Tibial artery (tissue), 4 donors: ENCODE measurements around the gene RASAL2.

Source experiments
- DNase-seq, 2 donors: peaks; one replicate each; pipeline ENCODE4 v3.0.0-alpha.2; 2019
- H3K27ac ChIP-seq, 2 donors: fragments of 200-600 bp; sonication (generic) in 1 of 2; 1 replicate in 1 of 2; 2 replicates in 1 of 2; pipeline ENCODE4 v1.5.1; 2018 to 2019; ENCODE audit warnings: mild to moderate bottlenecking in 1 of 2
- H3K27me3 ChIP-seq, 2 donors: fragments of 200-600 bp; sonication (generic) in 1 of 2; one replicate each; pipeline versions ENCODE4 v1.5.1 to v1.6.0; 2016 to 2019
- H3K36me3 ChIP-seq, 3 donors: fragments of 200-600 bp; sonication (generic) in 2 of 3; one replicate each; pipeline ENCODE4 v1.5.1; 2016 to 2019; ENCODE audit warnings: mild to moderate bottlenecking in 2 of 3
- H3K4me1 ChIP-seq, 4 donors: fragments of 200-600 bp; sonication (generic) in 2 of 4; 1 replicate in 3 of 4; 2 replicates in 1 of 4; pipeline ENCODE4 v1.5.1; 2016 to 2019
- H3K4me3 ChIP-seq, 2 donors: fragments of 200-600 bp; sonication (generic) in 1 of 2; 1 replicate in 1 of 2; 2 replicates in 1 of 2; pipeline ENCODE4 v1.5.1; 2018 to 2019; ENCODE audit warnings: mild to moderate bottlenecking in 2 of 2
- H3K9me3 ChIP-seq, 3 donors: fragments of 200-600 bp; sonication (generic) in 1 of 3; one replicate each; pipeline ENCODE4 v1.5.1; 2016 to 2019
- intact Hi-C: fragments of 100-400 bp; cut with DNase I; formaldehyde crosslinking; loops from one replicate; pipeline ENCODE4 v1.15.0; 2023; ENCODE audit warnings: low total_unique reads
- TF ChIP-seq, protein P1 (sequence below), 2 experiments: fragments of 200-600 bp in 1 of 2; fragments of 450-650 bp in 1 of 2; IDR thresholded peaks; one replicate each; pipeline ENCODE4 v1.5.1; 2017 to 2019; ENCODE audit warnings: antibody characterized with exemption in 2 of 2, mild to moderate bottlenecking in 1 of 2, moderate library complexity in 1 of 2

RASAL2 gene

DNA sequence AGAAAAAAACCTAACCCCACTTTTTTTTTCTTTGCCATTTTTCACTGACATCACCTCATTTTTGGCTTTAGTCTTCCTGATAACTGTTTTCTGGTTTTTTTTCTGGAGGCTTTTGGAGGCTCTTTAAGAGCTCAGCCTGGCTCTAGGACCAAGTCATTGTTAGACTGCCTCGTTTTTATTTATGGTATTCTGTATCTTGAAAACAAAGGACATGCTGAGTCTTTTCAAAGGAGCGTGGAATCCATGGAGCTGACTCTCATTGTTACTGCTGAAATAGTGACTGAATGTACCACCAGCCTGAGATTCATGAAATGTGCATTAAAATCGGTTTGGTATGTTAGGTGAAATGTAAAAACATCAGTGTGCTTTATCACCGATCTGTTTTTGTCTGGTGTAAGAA lies 28.0 kb downstream of the RASAL2 start:
- H3K4me3 ChIP-seq = no peak overlapping the region
- H3K4me1 ChIP-seq = peaks cover 0 to 67% (median 14%) of the 10 kb centered on the region in 4 donors
- H3K27ac ChIP-seq = no peak overlapping the region
- no peaks in the 10 kb centered on the region for H3K36me3 ChIP-seq
- H3K27me3 ChIP-seq = no peaks in the 10 kb centered on the region
- no peak for DNase-seq
- TF ChIP-seq, protein P1, sequence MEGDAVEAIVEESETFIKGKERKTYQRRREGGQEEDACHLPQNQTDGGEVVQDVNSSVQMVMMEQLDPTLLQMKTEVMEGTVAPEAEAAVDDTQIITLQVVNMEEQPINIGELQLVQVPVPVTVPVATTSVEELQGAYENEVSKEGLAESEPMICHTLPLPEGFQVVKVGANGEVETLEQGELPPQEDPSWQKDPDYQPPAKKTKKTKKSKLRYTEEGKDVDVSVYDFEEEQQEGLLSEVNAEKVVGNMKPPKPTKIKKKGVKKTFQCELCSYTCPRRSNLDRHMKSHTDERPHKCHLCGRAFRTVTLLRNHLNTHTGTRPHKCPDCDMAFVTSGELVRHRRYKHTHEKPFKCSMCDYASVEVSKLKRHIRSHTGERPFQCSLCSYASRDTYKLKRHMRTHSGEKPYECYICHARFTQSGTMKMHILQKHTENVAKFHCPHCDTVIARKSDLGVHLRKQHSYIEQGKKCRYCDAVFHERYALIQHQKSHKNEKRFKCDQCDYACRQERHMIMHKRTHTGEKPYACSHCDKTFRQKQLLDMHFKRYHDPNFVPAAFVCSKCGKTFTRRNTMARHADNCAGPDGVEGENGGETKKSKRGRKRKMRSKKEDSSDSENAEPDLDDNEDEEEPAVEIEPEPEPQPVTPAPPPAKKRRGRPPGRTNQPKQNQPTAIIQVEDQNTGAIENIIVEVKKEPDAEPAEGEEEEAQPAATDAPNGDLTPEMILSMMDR (IDR thresholded peaks at IDR 0.05) = no peak
- H3K9me3 ChIP-seq = no peaks in the 10 kb centered on the region
- intact Hi-C loops = no loop called here

DNA sequence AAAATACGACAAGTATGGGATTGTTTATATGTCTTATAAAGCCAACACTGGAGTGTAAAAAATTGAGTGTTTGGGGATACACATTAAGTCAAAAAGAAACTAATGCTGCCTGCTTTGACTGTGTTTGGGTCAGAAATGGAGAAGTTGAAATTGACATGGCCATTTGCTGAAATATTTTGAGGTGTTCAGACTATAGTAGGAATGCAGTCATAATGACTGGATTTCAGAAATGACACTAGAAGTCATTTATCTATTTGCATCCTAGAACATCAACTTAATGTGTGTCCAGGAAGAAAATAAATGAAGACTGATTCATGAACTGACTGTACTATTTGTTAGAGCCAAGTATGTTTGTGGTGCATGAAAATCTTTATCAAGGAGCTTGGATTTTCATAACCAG lies 28.4 kb downstream of the RASAL2 start:
- H3K36me3 ChIP-seq = no peaks in the 10 kb centered on the region
- peaks cover 0 to 71% (median 15%) of the 10 kb centered on the region in 4 donors for H3K4me1 ChIP-seq
- no peaks in the 10 kb centered on the region for H3K9me3 ChIP-seq
- H3K27ac ChIP-seq = no peak overlapping the region
- no peaks in the 10 kb centered on the region for H3K27me3 ChIP-seq
- TF ChIP-seq, protein P1 (IDR thresholded peaks at IDR 0.05) = no peak
- DNase-seq = no peak
- H3K4me3 ChIP-seq = no peak overlapping the region
- intact Hi-C loops = no loop called here

DNA sequence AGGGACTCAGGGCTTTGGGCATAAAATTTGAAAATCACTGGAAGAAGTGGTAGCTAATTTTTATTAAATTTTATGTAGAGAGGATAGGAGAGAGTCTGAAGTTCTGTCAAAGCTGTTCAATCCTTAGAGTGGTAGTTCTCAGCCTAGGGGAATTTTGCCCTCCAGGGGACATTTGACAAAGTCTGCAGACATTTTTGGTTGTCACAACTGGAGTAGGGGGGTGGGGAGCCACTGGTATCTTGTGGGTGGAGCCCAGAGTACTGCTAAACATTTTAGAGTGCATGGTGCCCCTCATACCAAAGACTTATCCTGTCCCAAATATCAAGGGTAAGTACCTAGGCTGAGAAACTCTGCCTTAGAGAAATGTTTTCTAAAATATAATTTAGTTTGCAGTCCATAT lies 30.2 kb downstream of the RASAL2 start:
- H3K27me3 ChIP-seq = no peaks in the 10 kb centered on the region
- H3K4me1 ChIP-seq = peaks cover 0 to 79% (median 13%) of the 10 kb centered on the region in 4 donors
- intact Hi-C loops = no loop called here
- H3K4me3 ChIP-seq = no peak overlapping the region
- H3K27ac ChIP-seq = no peak overlapping the region
- no peaks in the 10 kb centered on the region for H3K36me3 ChIP-seq
- H3K9me3 ChIP-seq = no peaks in the 10 kb centered on the region
- DNase-seq = no peak
- TF ChIP-seq, protein P1 (IDR thresholded peaks at IDR 0.05) = no peak

DNA sequence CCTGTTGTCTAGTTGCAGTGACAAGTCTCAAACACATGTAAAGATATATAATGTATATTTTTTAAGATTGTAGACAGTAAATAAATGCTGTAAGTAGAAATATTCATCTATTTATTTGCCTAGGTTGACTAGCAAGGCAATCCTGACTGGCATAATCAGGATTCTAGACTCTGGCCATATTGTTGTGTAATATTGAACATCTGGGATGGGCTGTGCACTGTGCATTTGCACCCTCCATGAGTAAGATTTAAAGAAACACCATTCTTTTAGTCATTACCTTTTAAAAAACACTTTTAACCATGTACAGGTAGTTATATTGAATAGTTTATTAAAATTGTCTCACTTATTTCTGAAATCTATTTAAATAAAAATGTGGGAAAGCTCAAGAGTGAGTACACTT lies 32.4 kb downstream of the RASAL2 start:
- H3K4me1 ChIP-seq = peaks cover 0 to 63% (median 8%) of the 10 kb centered on the region in 4 donors
- H3K4me3 ChIP-seq = no peak overlapping the region
- intact Hi-C loops = no loop called here
- H3K27me3 ChIP-seq = no peaks in the 10 kb centered on the region
- no peak for DNase-seq
- H3K9me3 ChIP-seq = no peaks in the 10 kb centered on the region
- TF ChIP-seq, protein P1 (IDR thresholded peaks at IDR 0.05) = no peak
- H3K36me3 ChIP-seq = no peaks in the 10 kb centered on the region
- H3K27ac ChIP-seq = no peak overlapping the region

DNA sequence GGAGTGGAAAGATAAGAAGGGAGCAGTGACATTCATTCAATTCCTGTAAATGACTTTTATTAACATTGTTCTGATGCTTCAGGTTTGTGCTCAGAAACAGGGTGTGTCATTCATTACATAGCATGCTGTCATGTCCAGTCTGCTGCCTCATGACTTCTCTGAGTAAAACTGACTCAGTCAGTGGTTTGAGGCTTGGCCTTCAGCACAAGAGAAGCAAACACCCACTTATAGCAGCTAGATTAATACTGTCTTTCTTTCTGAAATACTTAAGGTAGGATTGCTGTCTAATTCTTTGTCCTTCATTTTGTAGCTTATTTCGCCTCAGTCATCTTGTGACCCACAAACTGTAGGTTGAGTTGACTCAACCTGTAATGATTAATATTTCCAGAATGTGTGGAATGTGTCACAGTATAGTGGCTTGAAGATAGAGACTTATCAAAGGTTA lies 32.9 kb downstream of the RASAL2 start:
- TF ChIP-seq, protein P1 (IDR thresholded peaks at IDR 0.05) = no peak
- DNase-seq = no peak
- intact Hi-C loops = no loop called here
- Histone ChIP-seq H3K4me1 (peaks cover 0 to 59% (median 6%) of the 10 kb centered on the region in 4 donors), H3K27ac (peak overlapping the region in 1 of 2 donors; percentile 33), H3K4me3 (no peak overlapping the region), H3K9me3 (no peaks in the 10 kb centered on the region), H3K27me3 (no peaks in the 10 kb centered on the region), H3K36me3 (no peaks in the 10 kb centered on the region)
